Measurements from ENCODE around the gene EPSTI1. TPM values are rescaled to one million over a fixed set of nuclear protein-coding genes. Genes with fewer than 3 reads are reported as not detected.

Gene EPSTI1
- total and polyA plus RNA-seq, 7 donors, result 0.82 to 2.6 (median 1.4) TPM

- no peak overlapping the region for H3K4me3 ChIP-seq
Measured at GRCh38 chr13:42875475-42876269, 116.4 kb downstream of the EPSTI1 start.

GRCh38 chr13:42874221-42874620 lies 117.8 kb downstream of the EPSTI1 start:
- WGBS, 3 donors, result 76 to 83% (median 78%) methylated on average over 2 of the region's 2 CpGs
- H3K27me3 ChIP-seq (ENCODE audit: insufficient read depth in 3 of 3, low read length in 2 of 3), result no peaks in the 10 kb centered on the region

More at GRCh38 chr13:42875475-42876269, 116.4 kb downstream of the EPSTI1 start:
- Histone ChIP-seq H3K9me3 (no peaks in the 10 kb centered on the region), H3K4me1 (no peaks in the 10 kb centered on the region), H3K27me3 (ENCODE audit: insufficient read depth in 3 of 3, low read length in 2 of 3) (peaks cover 0 to 3% (median 0%) of the 10 kb centered on the region in 3 donors), H3K27ac (no peak overlapping the region), H3K36me3 (ENCODE audit: insufficient read depth in 1 of 2, low read depth in 1 of 2) (no peaks in the 10 kb centered on the region)
- DNase-seq (no peak), ATAC-seq (no peak)
- intact Hi-C loops (cut with DNase I), result no loop called here
- 63 to 67% (median 66%) methylated on average over 12 of the region's 12 CpGs for WGBS, 3 donors
- no peak for TF ChIP-seq CTCF (IDR thresholded peaks at IDR 0.05)

GRCh38 chr13:42873081-42873480 lies 119.0 kb downstream of the EPSTI1 start:
- H3K4me3 ChIP-seq, result no peak overlapping the region
- 65 to 72% (median 69%) methylated on average over 8 of the region's 8 CpGs for WGBS, 3 donors
- H3K36me3 ChIP-seq (ENCODE audit: insufficient read depth in 1 of 2, low read depth in 1 of 2), result no peaks in the 10 kb centered on the region
- H3K27me3 ChIP-seq (ENCODE audit: insufficient read depth in 3 of 3, low read length in 2 of 3), result no peaks in the 10 kb centered on the region
- no peak for ATAC-seq
- TF ChIP-seq CTCF (IDR thresholded peaks at IDR 0.05), result no peak
- H3K9me3 ChIP-seq, result no peaks in the 10 kb centered on the region
- intact Hi-C loops (cut with DNase I), result no loop called here
- no peak overlapping the region for H3K27ac ChIP-seq
- no peaks in the 10 kb centered on the region for H3K4me1 ChIP-seq
- DNase-seq, result no peak

More at GRCh38 chr13:42874221-42874620, 117.8 kb downstream of the EPSTI1 start:
- intact Hi-C loops (cut with DNase I), result no loop called here
- DNase-seq, result no peak
- Histone ChIP-seq H3K4me3 (no peak overlapping the region), H3K9me3 (no peaks in the 10 kb centered on the region), H3K36me3 (ENCODE audit: insufficient read depth in 1 of 2, low read depth in 1 of 2) (no peaks in the 10 kb centered on the region), H3K27ac (no peak overlapping the region), H3K4me1 (no peaks in the 10 kb centered on the region)
- no peak for ATAC-seq
- no peak for TF ChIP-seq CTCF (IDR thresholded peaks at IDR 0.05)

GRCh38 chr13:42867232-42867631 lies 124.8 kb downstream of the EPSTI1 start:
- intact Hi-C loops (cut with DNase I), result no loop called here
- Histone ChIP-seq H3K4me3 (no peak overlapping the region), H3K36me3 (ENCODE audit: insufficient read depth in 1 of 2, low read depth in 1 of 2) (no peaks in the 10 kb centered on the region), H3K9me3 (no peaks in the 10 kb centered on the region), H3K4me1 (no peaks in the 10 kb centered on the region), H3K27ac (no peak overlapping the region), H3K27me3 (ENCODE audit: insufficient read depth in 3 of 3, low read length in 2 of 3) (peaks cover 0 to 3% (median 0%) of the 10 kb centered on the region in 3 donors)
- no peak for TF ChIP-seq CTCF (IDR thresholded peaks at IDR 0.05)
- no peak for DNase-seq
- 70 to 88% (median 80%) methylated on average over 4 of the region's 4 CpGs for WGBS, 3 donors
- no peak for ATAC-seq

- no peak overlapping the region for H3K4me3 ChIP-seq
- WGBS, 3 donors, result 20 to 32% (median 21%) methylated on average over 2 of the region's 2 CpGs
- intact Hi-C loops (cut with DNase I), result no loop called here
- TF ChIP-seq CTCF (IDR thresholded peaks at IDR 0.05), result no peak
- H3K36me3 ChIP-seq (ENCODE audit: insufficient read depth in 1 of 2, low read depth in 1 of 2), result no peaks in the 10 kb centered on the region
- H3K9me3 ChIP-seq, result no peaks in the 10 kb centered on the region
- H3K4me1 ChIP-seq, result no peaks in the 10 kb centered on the region
- H3K27ac ChIP-seq, result no peak overlapping the region
- H3K27me3 ChIP-seq (ENCODE audit: insufficient read depth in 3 of 3, low read length in 2 of 3), result peaks cover 0 to 3% (median 0%) of the 10 kb centered on the region in 3 donors
- ATAC-seq (no peak), DNase-seq (no peak)
Measured at GRCh38 chr13:42865768-42866102, 126.3 kb downstream of the EPSTI1 start.

All from psoas muscle (tissue), 8 donors.